ENCODE measurements around the gene WWC1. TPM values are rescaled to one million over a fixed set of nuclear protein-coding genes. Genes with fewer than 3 reads are reported as not detected.
"Not testable (repeated sequence)": the region's sequence is repeated elsewhere in the genome, so short reads cannot be mapped to it uniquely, and the experiment has no call there.

The WWC1 gene
- polyA plus RNA-seq, 3 donors: 65.8 to 104 (median 78.7) TPM

- no peak for DNase-seq (ENCODE audit: extremely low read depth in 1 of 11, low read depth in 9 of 11, low spot score in 4 of 11)
These were observed 18.1 kb upstream of the WWC1 start for GRCh38 chr5:168273056-168273980.

GRCh38 chr5:168274406-168274805 is 17.0 kb upstream of the WWC1 start:
- no peak for DNase-seq (ENCODE audit: extremely low read depth in 1 of 11, low read depth in 9 of 11, low spot score in 4 of 11)

GRCh38 chr5:168275940-168276339 is 15.5 kb upstream of the WWC1 start:
- DNase-seq (ENCODE audit: extremely low read depth in 1 of 11, low read depth in 9 of 11, low spot score in 4 of 11): no peak

- no peak for DNase-seq (ENCODE audit: extremely low read depth in 1 of 11, low read depth in 9 of 11, low spot score in 4 of 11)
These were observed 9.3 kb upstream of the WWC1 start for GRCh38 chr5:168282120-168282519.

- DNase-seq (ENCODE audit: extremely low read depth in 1 of 11, low read depth in 9 of 11, low spot score in 4 of 11): no peak
These were observed 6.6 kb upstream of the WWC1 start for GRCh38 chr5:168284809-168285208.

- DNase-seq (ENCODE audit: extremely low read depth in 1 of 11, low read depth in 9 of 11, low spot score in 4 of 11): no peak
These were observed 5.7 kb upstream of the WWC1 start for GRCh38 chr5:168285696-168286095.

GRCh38 chr5:168286386-168286785 is 5.1 kb upstream of the WWC1 start:
- no peak for DNase-seq (ENCODE audit: extremely low read depth in 1 of 11, low read depth in 9 of 11, low spot score in 4 of 11)

- not testable (repeated sequence) for DNase-seq (ENCODE audit: extremely low read depth in 1 of 11, low read depth in 9 of 11, low spot score in 4 of 11)
These were observed 4.6 kb upstream of the WWC1 start for GRCh38 chr5:168286863-168287262.

GRCh38 chr5:168287362-168287761 is 4.1 kb upstream of the WWC1 start:
- DNase-seq (ENCODE audit: extremely low read depth in 1 of 11, low read depth in 9 of 11, low spot score in 4 of 11): no peak

GRCh38 chr5:168288349-168289245 is 2.8 kb upstream of the WWC1 start:
- DNase-seq (ENCODE audit: extremely low read depth in 1 of 11, low read depth in 9 of 11, low spot score in 4 of 11): peak in 1 of 11 donors; percentile 57

GRCh38 chr5:168290902-168291341 is 523 bp upstream of the WWC1 start:
- no peak for DNase-seq (ENCODE audit: extremely low read depth in 1 of 11, low read depth in 9 of 11, low spot score in 4 of 11)

GRCh38 chr5:168291964-168292785 is 730 bp downstream of the WWC1 start:
- DNase-seq (ENCODE audit: extremely low read depth in 1 of 11, low read depth in 9 of 11, low spot score in 4 of 11): no peak

- DNase-seq (ENCODE audit: extremely low read depth in 1 of 11, low read depth in 9 of 11, low spot score in 4 of 11): no peak
These were observed 1.6 kb downstream of the WWC1 start for GRCh38 chr5:168292786-168293696.

GRCh38 chr5:168295574-168296201 is 4.2 kb downstream of the WWC1 start:
- peak in 3 of 11 donors; percentile 70 to 79 (median 73) for DNase-seq (ENCODE audit: extremely low read depth in 1 of 11, low read depth in 9 of 11, low spot score in 4 of 11)

GRCh38 chr5:168296682-168297081 is 5.2 kb downstream of the WWC1 start:
- DNase-seq (ENCODE audit: extremely low read depth in 1 of 11, low read depth in 9 of 11, low spot score in 4 of 11): no peak

GRCh38 chr5:168298949-168299348 is 7.5 kb downstream of the WWC1 start:
- no peak for DNase-seq (ENCODE audit: extremely low read depth in 1 of 11, low read depth in 9 of 11, low spot score in 4 of 11)

- no peak for DNase-seq (ENCODE audit: extremely low read depth in 1 of 11, low read depth in 9 of 11, low spot score in 4 of 11)
These were observed 7.9 kb downstream of the WWC1 start for GRCh38 chr5:168299372-168299771.

All from renal cortex interstitium (tissue), 11 donors.